NCI-H2081 treated with DMSO at 0.1 percent for 48 hours (cell line): ENCODE data around the gene ZNF529.

Experiments used
- DNase-seq: peaks from one replicate; lab custom pipeline; 2025; lab: John Stamatoyannopoulos, UW

Gene ZNF529

DNA sequence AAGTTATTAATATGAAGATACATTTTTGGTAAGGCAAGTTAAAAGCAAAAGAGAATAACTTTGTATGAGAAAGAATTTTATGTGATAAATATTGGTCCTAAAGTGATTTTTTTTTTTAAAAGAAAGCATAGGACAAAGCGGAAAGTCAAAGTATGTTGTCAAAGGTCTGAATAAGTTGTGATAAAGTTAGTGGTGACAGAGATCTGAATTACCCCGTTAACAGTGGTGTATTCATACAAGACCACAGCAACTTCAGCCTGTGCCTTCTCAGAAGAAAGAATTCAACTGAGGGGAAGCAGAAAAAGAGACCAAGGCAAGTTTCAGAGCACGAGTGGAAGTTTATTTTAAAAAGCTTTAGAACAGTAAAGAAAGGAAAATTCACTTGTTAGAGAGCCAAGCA is 64.8 kb downstream of the ZNF529 start:
- no peak for DNase-seq

DNA sequence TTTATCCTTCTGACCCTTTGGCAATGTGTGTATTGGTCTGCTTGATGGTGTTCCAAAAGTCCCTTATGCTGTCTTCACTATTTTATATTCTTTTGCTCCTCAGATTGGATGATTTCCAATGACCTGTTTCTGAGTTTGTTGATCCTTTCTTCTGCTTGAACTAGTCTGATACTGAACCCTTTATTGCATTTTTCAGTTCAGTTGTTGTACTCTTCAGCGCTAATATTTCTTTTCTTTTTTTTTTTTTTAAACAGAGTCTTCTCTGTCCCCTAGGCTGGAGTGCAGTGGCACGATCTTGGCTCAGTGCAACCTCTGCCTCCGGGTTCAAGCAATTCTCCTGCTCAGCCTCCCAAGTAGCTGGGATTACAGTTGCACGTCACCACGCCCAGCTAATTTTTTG is 71.1 kb downstream of the ZNF529 start:
- DNase-seq, result no peak

DNA sequence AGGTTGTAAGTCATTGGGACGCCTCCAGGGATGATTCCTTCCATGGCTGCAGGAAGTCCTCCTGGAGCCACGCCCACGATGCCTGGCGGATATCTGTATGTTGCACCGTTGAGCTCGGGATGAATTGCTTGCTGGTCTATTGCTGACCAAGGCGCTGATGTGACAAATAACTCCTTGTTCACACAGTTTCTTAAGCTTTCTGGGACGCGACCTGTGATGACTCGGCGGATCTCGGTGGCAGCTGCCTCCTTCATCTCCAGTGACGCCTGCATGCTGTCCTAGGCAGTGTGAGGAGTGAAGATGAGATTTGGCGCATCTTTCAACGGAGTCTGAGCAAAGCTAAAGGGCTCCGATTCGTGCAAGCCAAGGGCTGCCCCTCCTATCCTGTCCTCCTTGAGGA is 76.1 kb downstream of the ZNF529 start:
- no peak for DNase-seq
